HL-60 (cell line): ENCODE data around the gene PIAS2.

Experiments used
- DNase-seq, 2 experiments: peaks; one replicate each; pipeline ENCODE4 v3.0.0-alpha.2; 2010 to 2020; ENCODE audit warnings: low read depth in 1 of 2, low spot score in 1 of 2
- H3K27ac ChIP-seq: fragments of 250-450 bp; sonication (Bioruptor Pico); replicated peaks from 2 replicates; pipeline ENCODE4 v1.5.1; 2020; ENCODE audit warnings: mild to moderate bottlenecking, moderate library complexity
- H3K27me3 ChIP-seq: fragments of 250-450 bp; sonication (Bioruptor Pico); 2 replicates; pipeline ENCODE4 v1.5.1; 2021; ENCODE audit warnings: mild to moderate bottlenecking, moderate library complexity; ENCODE audit not compliant: insufficient read depth, poor library complexity, severe bottlenecking
- H3K4me3 ChIP-seq: replicated peaks from 2 replicates; pipeline ENCODE4 v1.5.1; 2011; ENCODE audit warnings: mild to moderate bottlenecking, control low read depth, low read length; ENCODE audit not compliant: insufficient read depth
- CTCF ChIP-seq: IDR thresholded peaks from one replicate; pipeline ENCODE4 v1.5.1; 2011; ENCODE audit warnings: low read length, control low read depth, inconsistent platforms; ENCODE audit not compliant: insufficient read depth
- GABPA ChIP-seq: IDR thresholded peaks from 2 replicates; pipeline ENCODE4 v1.6.1; 2012; ENCODE audit warnings: low read depth
- POLR2AphosphoS5 ChIP-seq: IDR thresholded peaks from 2 replicates; pipeline ENCODE4 v1.6.1; 2012; ENCODE audit warnings: low read depth
- REST ChIP-seq: IDR thresholded peaks from 2 replicates; pipeline ENCODE4 v1.6.1; 2012; ENCODE audit warnings: low read depth; ENCODE audit not compliant: insufficient replicate concordance
- SPI1 ChIP-seq: IDR thresholded peaks from 2 replicates; pipeline ENCODE4 v1.6.1; 2012; ENCODE audit warnings: low read depth, mild to moderate bottlenecking, borderline replicate concordance

Gene PIAS2

GRCh38 chr18:46942646-46943045, 25.3 kb upstream of the PIAS2 start:
- no peak for TF ChIP-seq CTCF
- no peak for TF ChIP-seq POLR2AphosphoS5
- TF ChIP-seq GABPA, result no peak
- no peak for TF ChIP-seq SPI1
- TF ChIP-seq REST, result no peak
- H3K4me3 ChIP-seq, result no peak overlapping the region
- no peak for DNase-seq
- H3K27me3 ChIP-seq, result no peaks in the 10 kb centered on the region
- no peak overlapping the region for H3K27ac ChIP-seq

GRCh38 chr18:46939998-46940571, 22.8 kb upstream of the PIAS2 start:
- H3K27ac ChIP-seq, result no peak overlapping the region
- no peak for DNase-seq
- H3K27me3 ChIP-seq, result no peaks in the 10 kb centered on the region
- TF ChIP-seq GABPA (no peak), POLR2AphosphoS5 (no peak), REST (no peak), SPI1 (no peak), CTCF (no peak)
- H3K4me3 ChIP-seq, result no peak overlapping the region

GRCh38 chr18:46939337-46939963, 22.1 kb upstream of the PIAS2 start:
- TF ChIP-seq REST, result no peak
- TF ChIP-seq GABPA, result no peak
- no peak for TF ChIP-seq POLR2AphosphoS5
- no peak for TF ChIP-seq CTCF
- TF ChIP-seq SPI1, result no peak
- H3K4me3 ChIP-seq, result no peak overlapping the region
- H3K27me3 ChIP-seq, result no peaks in the 10 kb centered on the region
- no peak overlapping the region for H3K27ac ChIP-seq
- no peak for DNase-seq
